GM18520 (cell line): Measurements from ENCODE around the gene NDUFA13.
A peak's percentile ranks its signal among the peaks of the same experiment; 100 is the strongest.
"Not testable (repeated sequence)": the region's sequence is repeated elsewhere in the genome, so short reads cannot be mapped to it uniquely, and the experiment has no call there.

ENCODE experiments used
- ATAC-seq: cut with Tn5 transposase; IDR thresholded peaks from one replicate; pipeline ENCODE4 v1.9.1; 2021; ENCODE audit not compliant: unreplicated experiment

NDUFA13 gene

DNA sequence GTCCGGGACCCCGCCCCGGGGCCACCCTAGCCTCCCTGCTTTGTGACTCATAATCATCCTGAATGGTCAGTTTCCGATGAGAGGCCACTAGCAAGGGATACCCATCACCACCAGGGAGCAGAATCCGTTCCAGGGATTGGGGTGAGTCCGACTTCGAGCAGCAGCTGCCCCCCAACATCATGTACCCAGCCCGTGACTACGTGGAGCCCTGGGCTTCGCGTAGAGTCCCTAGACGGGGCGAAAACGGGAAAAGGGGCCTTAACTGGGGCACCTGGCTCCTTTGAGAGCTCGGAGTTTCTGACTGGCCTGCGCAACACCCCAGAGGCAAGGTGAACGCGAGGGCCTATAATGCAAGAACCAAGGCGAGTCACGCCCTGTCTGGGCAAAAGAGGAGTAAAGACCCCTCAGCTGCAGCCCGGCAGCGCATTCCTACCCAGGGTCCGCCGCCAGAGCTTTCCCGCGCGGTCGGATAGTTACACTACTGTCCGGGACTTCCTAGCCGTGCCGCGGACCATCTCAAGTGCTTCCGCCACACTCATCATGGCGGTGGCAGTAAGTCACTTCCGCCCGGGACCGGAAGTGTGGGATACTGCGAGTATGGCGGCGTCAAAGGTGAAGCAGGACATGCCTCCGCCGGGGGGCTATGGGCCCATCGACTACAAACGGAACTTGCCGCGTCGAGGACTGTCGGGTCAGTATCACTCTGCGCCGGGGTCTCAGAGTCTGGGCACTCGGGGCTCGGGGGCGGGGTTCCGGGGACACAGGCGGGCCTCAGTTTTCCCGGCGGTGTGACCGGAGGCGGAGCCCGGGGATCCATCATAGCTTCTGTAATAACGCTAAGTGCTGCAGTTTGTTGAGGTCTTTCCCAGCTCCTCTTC is at the start of gene NDUFA13:
Gene NDUFA13, plus strand, starts transcription at position 584 of the 878 bp plus-strand sequence. Its CDS starts 14 bp downstream, at position 598.
- ATAC-seq = peak; percentile 91

DNA sequence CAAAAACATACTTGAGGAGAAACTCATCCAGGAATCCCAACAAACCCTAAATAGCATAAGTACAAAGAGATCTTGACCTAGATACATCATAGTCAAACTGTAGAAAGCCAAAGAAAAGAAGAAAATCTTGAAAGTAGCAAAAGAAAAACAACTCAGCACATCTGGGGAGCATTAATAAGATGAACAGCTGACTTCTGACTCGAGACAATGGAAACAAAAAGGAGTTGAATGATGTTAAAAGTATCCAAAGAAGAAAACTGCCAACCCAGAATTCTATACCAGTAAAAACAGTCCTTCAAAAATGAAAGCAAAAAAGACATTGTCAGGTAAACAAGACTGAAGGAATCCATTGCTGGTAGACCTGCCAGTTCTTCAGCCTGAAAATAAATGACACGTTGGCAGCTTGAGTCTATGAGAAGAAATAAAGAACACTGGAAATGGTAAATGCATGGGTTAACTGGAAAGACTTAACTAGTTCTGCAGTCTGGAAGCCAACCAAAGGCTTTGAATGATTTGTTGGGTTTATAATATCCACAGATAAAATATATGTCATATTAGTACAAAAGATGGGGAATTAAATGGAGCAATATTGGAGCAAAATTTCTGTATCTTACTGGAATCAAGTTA is 47.5 kb upstream of the NDUFA13 start:
- ATAC-seq = no peak

DNA sequence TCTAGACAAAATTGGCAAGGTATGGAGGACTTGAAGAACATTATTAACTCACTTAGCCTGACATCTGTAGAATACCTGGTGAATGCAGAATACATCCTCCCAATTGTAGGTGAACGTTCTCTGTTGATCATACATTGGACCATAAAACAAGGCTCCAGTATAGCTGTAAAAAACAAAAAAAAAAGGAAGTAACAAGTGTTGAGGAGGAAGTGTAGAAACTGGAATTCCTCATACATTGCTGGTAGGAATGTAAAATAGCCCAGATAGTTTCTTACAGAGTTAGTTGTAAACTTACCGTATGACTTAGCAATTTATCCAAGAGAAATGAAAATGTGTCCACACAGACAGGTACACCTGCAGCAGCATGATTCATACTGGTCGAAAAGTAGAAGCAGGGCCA is 45.4 kb upstream of the NDUFA13 start:
- no peak for ATAC-seq

DNA sequence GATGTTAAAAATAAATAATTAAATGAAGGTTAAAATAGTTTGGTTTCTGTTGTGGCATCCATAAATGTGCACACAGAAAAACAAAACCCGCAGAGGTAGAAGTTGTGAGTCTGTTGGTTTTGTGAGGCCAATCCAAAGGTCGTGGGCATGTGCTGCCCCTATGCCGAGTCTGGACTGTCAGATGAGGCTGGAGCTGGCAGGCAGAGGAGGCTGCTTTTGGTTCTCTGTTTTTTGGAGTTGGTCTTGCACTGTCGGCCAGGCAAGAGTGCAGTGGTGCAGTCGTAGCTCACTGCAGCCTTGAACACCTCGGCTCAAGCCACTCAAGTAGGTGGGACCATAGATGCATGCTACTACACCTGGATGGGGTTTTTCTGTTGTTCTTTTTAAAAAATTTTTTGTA is 44.3 kb upstream of the NDUFA13 start:
- ATAC-seq = no peak

DNA sequence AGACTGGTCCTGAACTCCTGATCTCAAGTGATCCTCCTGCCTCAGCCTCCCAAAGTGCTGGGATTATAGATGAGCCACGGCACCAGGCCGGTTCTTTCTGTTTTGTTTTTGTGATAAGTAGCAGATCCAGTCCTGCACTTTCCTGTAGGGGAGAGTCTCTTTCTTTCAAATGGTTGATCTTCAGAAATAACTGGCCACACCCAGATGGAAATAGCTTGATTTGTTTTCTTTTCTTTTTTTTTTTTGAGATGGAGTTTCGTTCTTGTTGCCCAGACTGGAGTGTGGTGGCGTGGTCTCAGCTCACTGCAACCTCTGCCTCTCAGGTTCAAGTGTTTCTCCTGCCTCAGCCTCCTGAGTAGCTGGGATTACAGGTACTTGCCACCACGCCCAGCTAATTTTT is 43.9 kb upstream of the NDUFA13 start:
- ATAC-seq = not testable (repeated sequence)

DNA sequence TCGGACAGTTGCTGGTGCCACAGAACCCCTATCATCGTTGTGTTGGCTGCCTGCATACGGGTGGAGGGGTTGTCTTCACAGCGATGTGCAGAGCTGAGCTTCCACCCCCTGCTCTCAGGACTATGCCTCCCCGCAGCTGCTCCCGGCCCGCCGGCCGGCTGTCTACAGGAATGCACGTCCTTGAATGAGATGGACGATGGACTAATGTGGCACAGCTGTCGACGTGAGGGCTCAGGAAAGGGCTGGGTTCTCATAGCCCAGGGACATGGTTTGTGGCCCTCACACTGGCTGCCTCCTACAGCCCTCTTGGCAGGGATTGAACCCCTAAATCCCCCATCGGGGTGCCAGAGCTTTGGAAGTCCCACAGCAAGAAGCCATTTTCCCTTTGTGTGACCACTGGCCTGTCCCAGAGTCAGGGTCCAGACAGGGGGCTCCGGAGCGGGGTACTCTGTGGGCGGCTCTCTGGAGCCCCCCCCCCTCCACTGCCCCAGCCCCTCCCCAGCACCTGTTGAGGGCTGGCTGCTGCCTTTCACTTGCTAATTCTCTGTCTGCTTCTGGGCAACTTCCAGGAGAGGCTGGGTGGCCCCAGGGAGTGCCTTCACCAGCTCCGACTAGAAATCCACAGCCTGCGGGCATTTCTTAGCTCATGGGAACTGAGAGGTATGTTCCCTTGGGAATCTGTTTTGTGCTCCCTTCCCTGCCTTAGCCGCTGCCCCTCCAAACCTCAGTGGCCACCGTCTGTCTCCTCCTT is 40.8 kb upstream of the NDUFA13 start:
- no peak for ATAC-seq

DNA sequence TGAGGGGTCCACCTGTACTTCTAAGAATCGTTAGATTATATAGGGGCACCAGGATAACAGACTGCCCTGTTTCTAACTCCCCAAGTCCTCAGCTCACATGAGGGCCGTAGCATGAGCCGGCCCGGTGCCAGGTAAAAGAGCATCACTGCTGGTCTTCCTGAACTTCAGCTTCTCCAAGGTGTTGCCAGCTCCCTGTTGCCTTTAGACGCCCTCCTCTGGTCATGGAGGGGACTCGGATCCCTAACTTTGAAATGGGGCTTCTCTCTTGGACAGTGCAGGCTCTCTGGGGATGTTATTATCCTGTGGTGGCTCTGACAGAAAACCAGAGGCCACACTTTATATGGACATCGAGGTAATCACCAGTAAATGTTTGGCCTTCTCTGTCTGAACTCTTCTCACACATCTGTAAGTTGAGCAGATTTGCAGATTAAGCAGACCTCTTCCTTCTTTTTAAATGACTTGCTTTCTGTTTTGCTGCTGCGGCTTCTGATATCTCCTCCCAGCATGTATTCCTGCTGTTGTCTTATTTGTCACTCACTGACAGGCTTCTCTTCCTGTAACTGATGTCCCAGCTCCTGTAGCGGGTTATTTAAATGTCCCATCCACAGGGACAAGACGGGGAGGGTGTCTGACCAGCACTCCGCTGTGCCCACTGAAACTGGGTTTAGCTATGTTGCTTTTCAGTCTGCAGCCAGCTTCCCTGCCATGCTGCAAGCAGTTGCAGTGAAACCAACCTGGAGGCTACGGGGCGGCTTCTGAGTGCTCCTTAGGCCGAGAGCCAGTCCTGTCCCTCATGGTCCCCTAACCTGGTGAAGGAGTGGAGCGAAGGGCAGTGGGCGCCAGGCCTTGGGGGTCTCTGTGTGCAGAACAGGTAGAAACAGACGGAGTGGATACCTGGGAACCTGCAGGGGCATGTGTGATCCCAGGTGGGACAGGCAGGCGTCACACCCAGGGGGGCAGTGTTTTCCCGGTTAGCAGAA is 39.9 kb upstream of the NDUFA13 start:
- no peak for ATAC-seq

DNA sequence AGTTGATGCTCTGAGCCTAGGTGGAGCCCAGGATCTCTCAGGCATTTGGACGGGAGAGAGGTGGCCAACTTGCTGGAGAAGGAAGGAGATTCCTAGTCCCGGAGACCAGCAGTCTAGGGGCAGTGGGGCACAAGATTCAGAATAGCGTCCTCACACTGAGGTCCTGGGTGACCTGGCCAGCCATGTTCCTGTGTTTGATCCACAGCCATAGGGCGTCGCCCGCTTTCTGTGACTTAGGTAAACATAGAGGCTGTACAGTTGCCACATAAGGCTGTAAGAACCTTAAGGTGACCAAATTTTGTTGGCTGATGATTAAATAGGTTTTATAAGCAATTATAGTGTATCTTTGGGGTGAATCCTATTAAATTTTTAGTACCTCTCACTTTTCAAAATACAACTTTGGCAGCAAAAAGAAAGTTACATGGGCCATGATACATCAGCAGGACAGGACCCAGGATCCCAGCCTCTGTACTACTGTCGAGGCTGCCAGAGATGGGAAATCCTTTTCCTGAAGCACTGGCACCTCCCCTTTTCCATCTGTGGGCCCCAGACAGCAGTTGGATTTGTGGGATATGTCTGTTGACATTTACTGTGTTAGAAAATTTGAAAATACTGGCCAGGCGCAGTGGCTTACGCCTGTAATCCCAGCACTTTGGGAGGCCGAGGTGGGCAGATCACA is 38.2 kb upstream of the NDUFA13 start:
- ATAC-seq = no peak

DNA sequence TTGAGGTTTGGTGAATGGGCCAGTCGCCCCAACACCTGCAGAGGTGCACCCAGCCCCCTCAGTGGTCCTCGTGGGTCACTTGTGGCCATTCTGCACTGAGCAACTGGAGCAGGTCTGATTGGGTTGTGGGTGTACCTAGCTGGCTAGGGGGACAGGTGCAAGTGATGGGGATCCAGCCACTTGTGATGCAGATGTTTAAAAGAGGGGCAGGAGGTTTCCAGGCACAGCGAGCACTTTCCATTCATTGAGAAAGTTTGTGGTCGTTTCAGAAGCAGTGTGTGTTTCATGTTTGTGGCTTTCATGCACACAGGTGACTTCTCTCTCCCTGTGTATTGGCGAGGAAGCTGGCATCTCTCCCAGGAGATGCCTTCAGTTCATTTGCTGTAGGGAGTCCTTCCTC is 35.3 kb upstream of the NDUFA13 start:
- no peak for ATAC-seq

DNA sequence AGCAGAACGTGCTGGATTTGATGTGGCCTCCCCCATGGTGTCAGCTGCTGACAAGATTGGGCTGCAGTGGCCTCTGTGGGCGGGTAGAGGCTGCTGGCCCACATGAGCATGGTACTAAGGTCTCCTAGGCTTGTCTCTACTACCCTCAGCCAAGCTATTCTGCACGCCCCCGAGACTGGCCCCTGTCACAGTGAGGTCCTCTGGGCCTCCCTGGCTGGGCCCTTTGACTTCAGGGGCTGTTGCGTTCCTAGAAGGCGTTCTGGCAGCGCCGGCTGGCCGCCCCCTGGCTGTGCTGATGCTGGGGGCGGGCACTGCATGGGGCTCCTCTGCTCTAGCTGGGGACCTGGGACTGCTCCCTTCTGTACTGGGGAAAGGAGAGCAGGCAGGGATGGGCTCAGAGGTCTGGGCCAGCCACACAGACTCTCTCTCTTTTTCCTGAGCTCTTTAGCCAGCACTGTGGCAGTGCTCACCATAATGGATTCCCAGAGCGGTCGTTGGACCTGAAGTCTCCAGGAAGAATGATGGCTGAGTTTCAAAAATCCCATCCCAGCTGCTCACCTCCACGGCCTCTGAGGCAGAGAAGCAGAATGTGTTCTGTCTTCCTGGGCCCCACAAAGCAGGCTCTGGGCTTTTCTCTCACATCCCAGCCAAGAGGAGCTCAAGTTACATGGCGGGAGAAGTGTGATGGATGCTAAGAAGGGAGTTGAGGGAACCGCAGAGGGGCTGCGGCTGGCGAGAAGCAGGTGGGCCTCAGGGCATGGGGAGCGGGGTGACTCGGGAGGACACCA is 33.0 kb upstream of the NDUFA13 start:
- no peak for ATAC-seq

DNA sequence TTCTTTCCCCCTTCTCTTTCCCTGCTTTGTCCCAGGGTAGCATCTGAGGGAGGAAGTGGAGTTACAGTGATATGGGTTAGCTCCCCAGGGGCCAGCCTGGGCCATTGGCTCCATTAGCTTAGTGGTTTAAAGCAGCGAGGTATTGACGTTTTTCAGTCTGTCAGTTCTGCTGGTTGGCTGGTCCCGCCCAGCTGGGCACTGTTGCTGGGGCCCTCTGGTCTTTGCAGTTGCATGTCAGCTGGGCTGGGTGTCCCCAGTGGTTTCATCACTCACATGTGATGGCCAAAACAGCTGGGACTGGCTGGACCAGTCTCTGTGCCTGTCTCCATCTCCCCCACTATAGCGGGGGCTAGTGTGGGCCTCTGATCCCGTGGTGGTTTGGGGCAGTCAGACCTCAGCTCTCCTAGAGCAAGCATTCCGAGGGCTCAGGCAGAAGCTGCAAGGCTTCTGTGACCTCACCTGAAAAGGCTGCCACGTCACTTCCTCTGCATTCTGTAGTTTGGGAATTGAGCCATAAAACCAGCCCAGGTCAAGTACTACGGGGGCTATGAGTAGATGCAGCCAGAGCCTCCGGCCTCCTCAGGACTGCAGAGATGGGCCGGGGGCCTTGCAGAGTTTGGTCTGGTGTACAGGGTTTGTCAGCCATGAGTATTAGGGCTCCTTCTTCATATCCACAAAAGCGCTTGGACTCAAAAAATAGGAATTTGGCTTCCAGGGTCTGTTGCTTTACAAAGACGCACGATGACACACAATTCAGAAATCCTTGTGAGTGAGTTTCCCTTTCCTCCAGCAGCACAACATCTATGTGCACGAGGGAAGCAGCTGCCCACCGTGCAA is 30.6 kb upstream of the NDUFA13 start:
- ATAC-seq = no peak

DNA sequence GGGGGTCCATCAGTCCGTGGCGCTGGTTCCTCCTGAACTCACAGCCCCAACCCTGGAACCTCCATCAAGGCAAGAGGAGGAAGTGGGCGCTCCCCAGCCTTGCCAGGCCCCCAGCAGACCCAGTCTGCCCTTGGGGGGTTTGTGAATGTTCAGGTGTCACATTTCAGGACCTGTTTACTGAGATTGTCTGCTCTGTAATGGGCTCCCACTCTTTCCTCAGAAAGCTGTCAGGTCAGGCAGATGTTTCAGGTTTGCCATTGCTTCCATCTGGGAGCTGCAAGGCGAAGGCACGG is 30.1 kb upstream of the NDUFA13 start:
- ATAC-seq = no peak

DNA sequence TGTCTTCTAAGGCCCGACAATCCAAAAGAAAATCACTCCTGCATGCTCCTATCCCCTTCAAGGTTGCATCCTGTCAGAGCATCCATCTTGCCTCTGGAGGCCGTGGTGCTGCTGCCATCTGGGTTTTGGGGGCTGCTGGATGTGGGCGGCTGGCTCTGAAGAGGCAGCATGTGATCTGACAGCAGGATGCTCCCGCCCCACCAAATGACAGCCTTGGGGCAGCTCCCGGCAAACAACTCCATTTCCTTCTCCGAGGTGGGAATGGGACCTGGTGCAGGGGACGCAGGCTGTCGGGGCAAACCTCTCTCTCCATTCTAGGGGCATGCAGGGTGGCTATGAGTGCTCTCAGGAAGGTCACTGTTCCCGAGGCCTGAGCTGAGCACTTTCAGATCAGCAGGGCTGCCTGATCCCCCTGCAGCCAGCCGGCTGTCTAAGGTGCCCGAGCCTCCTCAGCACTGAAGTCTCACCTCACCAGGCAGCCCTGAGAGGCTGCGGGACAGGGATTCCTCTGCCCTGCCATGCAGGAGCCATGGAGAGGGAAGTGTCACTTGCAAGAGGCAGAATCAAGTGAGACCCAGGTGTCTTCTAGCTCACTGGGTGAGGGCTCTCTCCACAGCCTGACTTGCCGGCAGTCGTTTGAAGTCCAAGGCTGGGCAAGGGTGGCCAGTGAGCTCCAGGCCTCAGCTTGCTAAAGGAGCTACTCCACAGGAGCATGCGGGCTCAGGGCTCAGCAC is 29.5 kb upstream of the NDUFA13 start:
- no peak for ATAC-seq

DNA sequence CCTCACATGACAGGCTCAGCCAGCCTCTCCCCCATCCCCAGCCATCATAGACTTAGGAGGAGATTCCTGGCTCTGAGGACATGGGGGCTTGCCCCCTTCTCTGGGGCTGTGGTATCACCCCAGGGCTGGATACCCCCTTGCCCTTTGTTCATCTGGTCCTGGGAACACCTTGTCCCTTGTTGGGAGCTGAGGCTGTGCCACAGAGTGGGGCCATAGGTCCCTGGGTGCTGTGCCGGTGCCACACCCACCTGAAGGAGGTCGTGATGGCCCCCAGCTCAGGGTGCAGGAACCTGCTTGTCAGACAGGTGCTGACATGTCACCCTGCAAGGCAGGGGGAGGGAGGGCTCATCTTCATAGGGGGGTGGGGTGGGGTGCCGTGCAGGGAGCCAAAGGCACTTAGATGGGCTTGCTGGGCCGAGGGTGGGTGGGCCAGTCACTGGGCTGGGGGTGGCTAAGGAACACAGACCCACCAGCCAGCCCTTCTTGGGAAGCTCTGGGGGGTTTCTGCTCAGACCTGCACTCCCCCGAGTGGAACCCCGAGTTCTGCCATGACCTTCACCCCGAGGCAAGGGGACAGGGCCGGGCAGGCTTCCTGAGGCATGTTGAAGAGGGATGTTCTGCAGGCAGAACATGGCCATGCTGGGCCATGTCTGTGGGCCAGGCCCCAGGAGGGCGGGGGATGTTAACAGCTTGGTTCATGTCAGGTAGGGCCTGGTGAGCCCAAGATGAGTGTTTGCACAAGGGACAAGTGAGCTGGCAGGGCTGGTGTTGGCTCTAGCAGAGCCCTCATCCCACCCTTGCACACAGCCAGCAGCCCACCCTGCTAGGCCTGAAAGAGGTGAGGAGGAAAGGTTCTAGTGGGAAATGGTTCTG is 28.7 kb upstream of the NDUFA13 start:
- no peak for ATAC-seq

DNA sequence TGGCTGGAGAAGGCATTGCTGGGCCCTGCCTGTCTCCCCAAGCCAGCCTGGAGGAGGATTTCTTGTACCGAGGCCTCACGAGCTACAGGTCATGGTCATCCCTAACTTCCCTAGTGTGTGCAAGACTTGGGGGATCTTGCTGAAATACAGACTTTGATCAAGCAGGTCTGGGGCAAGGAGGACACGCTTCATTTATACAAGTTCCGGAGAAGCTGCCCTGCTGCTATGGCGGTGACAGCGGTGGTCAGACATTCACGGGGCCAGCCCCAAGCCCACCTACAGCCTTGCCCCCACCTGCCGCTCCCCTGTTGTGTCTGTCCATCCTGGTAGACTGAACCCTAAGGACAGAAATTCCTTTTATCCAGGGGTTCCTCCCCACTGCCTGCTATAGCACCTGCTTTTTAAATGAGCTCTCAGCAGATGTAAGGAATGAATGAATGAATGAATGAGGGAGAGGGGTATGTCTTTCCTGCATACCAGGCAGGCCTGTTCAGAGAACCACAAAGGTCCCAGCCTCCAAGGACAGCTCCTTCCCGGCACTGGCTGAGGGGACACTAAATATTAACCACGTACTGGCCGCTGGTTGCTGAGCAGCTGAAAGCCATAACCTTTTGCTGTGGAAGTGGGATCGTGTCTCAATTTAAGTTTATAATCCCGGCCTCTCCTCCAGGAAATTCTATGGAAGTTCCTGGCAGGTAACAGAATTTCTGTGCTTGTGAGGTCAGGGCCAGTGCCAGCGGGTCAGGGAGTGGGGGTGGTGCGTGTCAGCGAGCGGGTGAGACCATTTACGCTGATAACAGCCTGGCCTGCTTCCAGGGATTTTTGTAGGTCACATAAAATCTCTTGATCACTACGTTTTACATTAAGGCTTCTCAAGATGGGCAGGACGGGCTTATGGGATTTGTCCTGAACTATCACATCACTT is 27.8 kb upstream of the NDUFA13 start:
- no peak for ATAC-seq
